GM23338 (cell line): Measurements from ENCODE around the gene SRSF2. TPM values are rescaled to one million over a fixed set of nuclear protein-coding genes. Genes with fewer than 3 reads are reported as not detected.
"Not testable (repeated sequence)": the region's sequence is repeated elsewhere in the genome, so short reads cannot be mapped to it uniquely, and the experiment has no call there.

Source experiments
- ATAC-seq: fragments of 200-7000 bp; cut with Tn5 transposase; 3 replicates; pipeline ENCODE4 v1.9.1; 2020
- DNase-seq: peaks from one replicate; pipeline ENCODE4 v3.0.0-alpha.2; 2015; ENCODE audit warnings: low spot score
- H2AFZ ChIP-seq: fragments of 200-600 bp; sonication (generic); 2 replicates; pipeline ENCODE4 v1.8.0; 2016; ENCODE audit warnings: antibody characterized with exemption, mild to moderate bottlenecking, moderate library complexity
- H3F3A ChIP-seq: fragments of 200-600 bp; sonication (generic); replicated peaks from 2 replicates; pipeline ENCODE4 v1.8.0; 2017; ENCODE audit warnings: antibody characterized with exemption, mixed run types, low read depth
- H3K27ac ChIP-seq: fragments of 200-600 bp; sonication (generic); 2 replicates; pipeline ENCODE4 v1.6.1; 2016; ENCODE audit warnings: low read depth
- H3K27me3 ChIP-seq: fragments of 200-600 bp; sonication (generic); 2 replicates; pipeline ENCODE4 v1.8.0; 2016; ENCODE audit warnings: mild to moderate bottlenecking, mixed run types, moderate library complexity; ENCODE audit not compliant: insufficient read depth
- H3K36me3 ChIP-seq: fragments of 200-600 bp; sonication (generic); 2 replicates; pipeline ENCODE4 v1.8.0; 2016; ENCODE audit warnings: mild to moderate bottlenecking; ENCODE audit not compliant: insufficient read depth
- H3K4me1 ChIP-seq: fragments of 200-600 bp; sonication (generic); 2 replicates; pipeline ENCODE4 v1.8.0; 2016; ENCODE audit warnings: mild to moderate bottlenecking, moderate library complexity; ENCODE audit not compliant: insufficient read depth
- H3K4me2 ChIP-seq: fragments of 200-600 bp; sonication (generic); 2 replicates; pipeline ENCODE4 v1.7.1; 2017; ENCODE audit warnings: mixed run types
- H3K4me3 ChIP-seq: fragments of 200-600 bp; sonication (generic); 2 replicates; pipeline ENCODE4 v1.6.1; 2016; ENCODE audit warnings: mixed run types
- H3K79me2 ChIP-seq: fragments of 200-600 bp; sonication (generic); replicated peaks from 2 replicates; pipeline ENCODE4 v1.8.0; 2017; ENCODE audit warnings: mild to moderate bottlenecking; ENCODE audit not compliant: insufficient read depth
- H3K9me2 ChIP-seq: fragments of 200-600 bp; sonication (generic); 2 replicates; pipeline ENCODE4 v1.8.0; 2017; ENCODE audit not compliant: insufficient read depth
- H4K20me1 ChIP-seq: fragments of 200-600 bp; sonication (generic); replicated peaks from 2 replicates; pipeline ENCODE4 v1.8.0; 2017; ENCODE audit warnings: mild to moderate bottlenecking; ENCODE audit not compliant: insufficient read depth
- H3K27ac Mint-ChIP-seq: 2 replicates; pipeline ENCODE4 v1.8.0; 2020; ENCODE audit warnings: inconsistent platforms, mild to moderate bottlenecking, moderate library complexity, mixed read lengths
- H3K27me3 Mint-ChIP-seq: 3 replicates; pipeline ENCODE4 v1.8.0; 2022; ENCODE audit warnings: low read depth, mild to moderate bottlenecking, moderate library complexity, mixed read lengths, inconsistent platforms; ENCODE audit not compliant: insufficient read depth, poor library complexity
- H3K36me3 Mint-ChIP-seq: 3 replicates; pipeline ENCODE4 v1.8.0; 2021; ENCODE audit warnings: low read depth, mild to moderate bottlenecking, inconsistent platforms, moderate library complexity, mixed read lengths
- H3K4me1 Mint-ChIP-seq: 3 replicates; pipeline ENCODE4 v1.8.0; 2020; ENCODE audit warnings: mild to moderate bottlenecking, inconsistent platforms, mixed read lengths
- H3K4me3 Mint-ChIP-seq: 3 replicates; pipeline ENCODE4 v1.8.0; 2021; ENCODE audit warnings: moderate library complexity, mild to moderate bottlenecking, inconsistent platforms, mixed read lengths
- H3K9me3 Mint-ChIP-seq: 3 replicates; pipeline ENCODE4 v1.8.0; 2020; ENCODE audit warnings: moderate library complexity, mild to moderate bottlenecking, inconsistent platforms, mixed read lengths
- CTCF ChIP-seq, 2 experiments: fragments of 200-600 bp in 1 of 2; sonication (generic) in 1 of 2; conservative IDR thresholded peaks; 2 replicates each; pipeline versions ENCODE4 v1.5.1 to v1.6.1; 2016 to 2017; ENCODE audit warnings: antibody characterized with exemption in 2 of 2, low read depth in 2 of 2, mild to moderate bottlenecking in 2 of 2, moderate library complexity in 1 of 2
- POLR2AphosphoS5 ChIP-seq: IDR thresholded peaks from 2 replicates; pipeline ENCODE4 v1.6.1; 2016; ENCODE audit warnings: antibody characterized with exemption, low read depth
- REST ChIP-seq: IDR thresholded peaks from one replicate; pipeline ENCODE4 v1.6.1; 2018; ENCODE audit warnings: antibody characterized with exemption; ENCODE audit not compliant: unreplicated experiment
- ZNF114 ChIP-seq: fragments of 250-450 bp; sonication (Bioruptor Pico); IDR thresholded peaks from 2 replicates; pipeline ENCODE4 v1.5.0; 2020; ENCODE audit warnings: mild to moderate bottlenecking, moderate library complexity
- ZNF462 ChIP-seq: fragments of 250-450 bp; sonication (Bioruptor Pico); IDR thresholded peaks from 2 replicates; pipeline ENCODE4 v1.5.0; 2020; ENCODE audit warnings: mild to moderate bottlenecking, moderate library complexity
- polyA plus RNA-seq: library from polyadenylated mRNA; unstranded; fragments of >200 nt; fragmentation: Nextera tagmentation; extraction: Ambion mirVana; gene quantifications from 2 replicates; pipeline ENCODE4 v1.2.1, GENCODE V29; 2016
- total RNA-seq: library from RNA; depleted of rRNA; stranded (reverse); fragments of >200 nt; shearing (Covaris generic); gene quantifications from 2 replicates; pipeline ENCODE4 v1.2.3, GENCODE V29; 2014

Gene SRSF2
- total and polyA plus RNA-seq, 2 experiments from 2014 or later: 317 to 547 TPM

GRCh38 chr17:76731800-76732733 is 5.1 kb downstream of the SRSF2 start:
- peaks cover 37% of the 10 kb centered on the region for H3K36me3 ChIP-seq
- H2AFZ ChIP-seq, H3K27ac Mint-ChIP-seq, DNase-seq, H3K9me3 Mint-ChIP-seq, H3K4me3 ChIP-seq, H3K4me3 Mint-ChIP-seq, H3K4me2 ChIP-seq, ATAC-seq, H3K9me2 ChIP-seq, H3K27me3 ChIP-seq: not testable (repeated sequence)
- H3F3A ChIP-seq: peaks cover 48% of the 10 kb centered on the region
- peaks cover 18% of the 10 kb centered on the region for H3K4me1 ChIP-seq
- peaks cover 25% of the 10 kb centered on the region for H3K4me1 Mint-ChIP-seq
- TF ChIP-seq POLR2AphosphoS5: peak; percentile 38; the same call in 1 of the 2 replicates
- H3K79me2 ChIP-seq: peaks cover 74% of the 10 kb centered on the region
- peaks cover 74% of the 10 kb centered on the region for H3K36me3 Mint-ChIP-seq
- peaks cover 22% of the 10 kb centered on the region for H3K27me3 Mint-ChIP-seq
- H4K20me1 ChIP-seq: peaks cover 44% of the 10 kb centered on the region
- peak overlapping the region; percentile 77; the same call in 1 of the 2 replicates for H3K27ac ChIP-seq

GRCh38 chr17:76727745-76728456 is 9.2 kb downstream of the SRSF2 start:
- no peak overlapping the region for H3K27ac ChIP-seq
- peaks cover 16% of the 10 kb centered on the region for H4K20me1 ChIP-seq
- peaks cover 59% of the 10 kb centered on the region for H3K79me2 ChIP-seq
- TF ChIP-seq ZNF462 (CRISPR knock-in tag): no peak
- no peak for TF ChIP-seq CTCF (conservative IDR thresholded peaks at IDR 0.05; ENCODE audit: low read depth in 2 of 2)
- no peak for TF ChIP-seq REST
- TF ChIP-seq ZNF114 (CRISPR knock-in tag): no peak

More at GRCh38 chr17:76727745-76728456, 9.2 kb downstream of the SRSF2 start:
- peak overlapping the region; percentile 96; the same call in 1 of the 2 replicates for H3K27ac Mint-ChIP-seq
- no peaks in the 10 kb centered on the region for H3K9me3 Mint-ChIP-seq
- H2AFZ ChIP-seq: no peak overlapping the region
- H3K27me3 Mint-ChIP-seq: peaks cover 11% of the 10 kb centered on the region
- no peak for DNase-seq
- peaks cover 13% of the 10 kb centered on the region for H3K36me3 ChIP-seq
- no peaks in the 10 kb centered on the region for H3K27me3 ChIP-seq
- peaks cover 16% of the 10 kb centered on the region for H3K4me1 ChIP-seq
- H3K9me2 ChIP-seq: no peaks in the 10 kb centered on the region
- no peak for ATAC-seq
- peaks cover 10% of the 10 kb centered on the region; the same call in 2 of the 3 replicates for H3K4me1 Mint-ChIP-seq
- H3F3A ChIP-seq: peaks cover 22% of the 10 kb centered on the region
- H3K4me2 ChIP-seq: peak overlapping the region; percentile 92
- H3K4me3 ChIP-seq: peak overlapping the region; percentile 99
- peaks cover 56% of the 10 kb centered on the region for H3K36me3 Mint-ChIP-seq
- peak overlapping the region; percentile 90 for H3K4me3 Mint-ChIP-seq
